ENCODE data around the gene S100A14. TPM values are rescaled to one million over a fixed set of nuclear protein-coding genes. Genes with fewer than 3 reads are reported as not detected.

The S100A14 gene
- total and polyA plus RNA-seq, 2 of the 13 experiments (the other 11 are each of a cell fraction or from before 2014, with no cell fraction given), result 1.4 to 7.7 TPM

- TF ChIP-seq, protein P1, sequence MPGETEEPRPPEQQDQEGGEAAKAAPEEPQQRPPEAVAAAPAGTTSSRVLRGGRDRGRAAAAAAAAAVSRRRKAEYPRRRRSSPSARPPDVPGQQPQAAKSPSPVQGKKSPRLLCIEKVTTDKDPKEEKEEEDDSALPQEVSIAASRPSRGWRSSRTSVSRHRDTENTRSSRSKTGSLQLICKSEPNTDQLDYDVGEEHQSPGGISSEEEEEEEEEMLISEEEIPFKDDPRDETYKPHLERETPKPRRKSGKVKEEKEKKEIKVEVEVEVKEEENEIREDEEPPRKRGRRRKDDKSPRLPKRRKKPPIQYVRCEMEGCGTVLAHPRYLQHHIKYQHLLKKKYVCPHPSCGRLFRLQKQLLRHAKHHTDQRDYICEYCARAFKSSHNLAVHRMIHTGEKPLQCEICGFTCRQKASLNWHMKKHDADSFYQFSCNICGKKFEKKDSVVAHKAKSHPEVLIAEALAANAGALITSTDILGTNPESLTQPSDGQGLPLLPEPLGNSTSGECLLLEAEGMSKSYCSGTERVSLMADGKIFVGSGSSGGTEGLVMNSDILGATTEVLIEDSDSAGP (CRISPR knock-in tag; IDR thresholded peaks at IDR 0.05; ENCODE audit: borderline replicate concordance), result no peak
- 96% methylated on average over 4 of the region's 6 CpGs for WGBS (ENCODE audit: low lambda C conversion rate)
- H3K4me3 ChIP-seq (replicated peaks in 1 of 3; ENCODE audit: insufficient read depth in 1 of 3, low read depth in 2 of 3, low read length in 3 of 3), result no peak overlapping the region
- DNase-seq (ENCODE audit: low spot score), result no peak
- H3K27ac ChIP-seq (ENCODE audit: extremely low read length, insufficient read depth, low read length), result no peak overlapping the region
- intact Hi-C loops (cut with micrococcal nuclease; ENCODE audit: unreplicated experiment), result no loop called here
- no peak for ATAC-seq
- no peak overlapping the region for H3K4me2 ChIP-seq (ENCODE audit: low read depth, low read length)
- no peak overlapping the region for H2AFZ ChIP-seq (ENCODE audit: low read length)
- no peaks in the 10 kb centered on the region for H4K20me1 ChIP-seq (ENCODE audit: insufficient read depth, low read length)
- in situ Hi-C loops (cut with HindIII; ENCODE audit: extremely low pct_ligation_motif_present, low pct_unique_long_range_greater_than_20kb), result no loop called here
- H3K36me3 ChIP-seq (replicated peaks in 1 of 2; ENCODE audit: control insufficient read depth in 1 of 2, insufficient read depth in 2 of 2, low read length in 2 of 2), result peaks cover 1 to 2% of the 10 kb centered on the region in 2 experiments; a peak in 1 of 5 replicates
- H3K27me3 ChIP-seq (ENCODE audit: control insufficient read depth in 1 of 2, insufficient read depth in 2 of 2, low read length in 2 of 2), result no peaks in the 10 kb centered on the region
- no peaks in the 10 kb centered on the region for H3K9me3 ChIP-seq (ENCODE audit: low read length)
- peaks cover 46% of the 10 kb centered on the region for H3K4me1 ChIP-seq (ENCODE audit: insufficient read depth, low read length)
- H3K79me2 ChIP-seq (ENCODE audit: insufficient read depth, low read length), result peaks cover 3% of the 10 kb centered on the region
- H3K9ac ChIP-seq (ENCODE audit: insufficient read depth, low read depth, low read length), result no peak overlapping the region
- ChIA-PET CTCF (ENCODE audit: low intra/inter-chr PET ratio, low total read pairs) (no interaction called here), POLR2A (interaction anchor here (1.2 to 15.2 kb wide), 3 partner anchors 6 to 13 kb away, joined by 3 to 390 read pairs (median 12); partner anchors contain the start of genes S100A13, S100A14 and S100A16)
- BruUV-seq (replicated peaks), result no TSS peak
- no peak for FAIRE-seq
Observed at GRCh38 chr1:153617663-153618062, 1.5 kb upstream of the S100A14 start.

DNA sequence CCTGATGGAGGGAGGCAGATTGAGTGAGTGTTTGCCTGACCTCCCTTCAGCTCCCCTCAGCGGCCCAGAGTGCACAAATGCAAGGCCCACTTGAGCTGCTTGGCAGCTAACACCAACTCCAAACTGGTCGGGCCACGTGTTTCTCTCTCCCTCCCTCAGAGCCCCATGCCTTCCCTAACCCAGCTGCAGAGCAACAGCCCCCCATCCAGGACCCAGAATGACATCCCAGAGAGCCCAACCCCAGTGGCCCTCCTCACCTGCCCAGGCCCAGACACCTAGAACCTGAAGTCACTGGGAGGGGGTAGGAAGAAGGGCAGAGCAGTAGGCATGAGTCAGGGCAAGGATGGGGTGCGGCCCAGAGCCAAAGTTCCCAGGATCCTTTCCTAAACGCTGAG is 789 bp upstream of the S100A14 start:
- Histone ChIP-seq H3K27ac (ENCODE audit: extremely low read length, insufficient read depth, low read length) (no peak overlapping the region), H3K4me2 (ENCODE audit: low read depth, low read length) (peak overlapping the region; percentile 41; the same call in 1 of the 2 replicates), H3K79me2 (ENCODE audit: insufficient read depth, low read length) (peaks cover 4% of the 10 kb centered on the region), H3K4me3 (replicated peaks in 1 of 3; ENCODE audit: insufficient read depth in 1 of 3, low read depth in 2 of 3, low read length in 3 of 3) (no peak overlapping the region), H3K4me1 (ENCODE audit: insufficient read depth, low read length) (peaks cover 50% of the 10 kb centered on the region), H2AFZ (ENCODE audit: low read length) (no peak overlapping the region), H3K36me3 (replicated peaks in 1 of 2; ENCODE audit: control insufficient read depth in 1 of 2, insufficient read depth in 2 of 2, low read length in 2 of 2) (peaks cover 0 to 1% of the 10 kb centered on the region in 2 experiments; a peak in 1 of 5 replicates), H3K27me3 (ENCODE audit: control insufficient read depth in 1 of 2, insufficient read depth in 2 of 2, low read length in 2 of 2) (no peaks in the 10 kb centered on the region), H3K9ac (ENCODE audit: insufficient read depth, low read depth, low read length) (no peak overlapping the region), H3K9me3 (ENCODE audit: low read length) (no peaks in the 10 kb centered on the region), H4K20me1 (ENCODE audit: insufficient read depth, low read length) (no peaks in the 10 kb centered on the region)
- in situ Hi-C loops (cut with HindIII; ENCODE audit: extremely low pct_ligation_motif_present, low pct_unique_long_range_greater_than_20kb) (no loop called here), intact Hi-C loops (cut with micrococcal nuclease; ENCODE audit: unreplicated experiment) (no loop called here)
- FAIRE-seq, result no peak
- ChIA-PET CTCF (ENCODE audit: low intra/inter-chr PET ratio, low total read pairs) (no interaction called here), POLR2A (interaction anchor here (1.3 to 12.2 kb wide), 3 partner anchors 8 to 17 kb away, joined by 10 to 390 read pairs (median 14); partner anchors contain the start of genes CHTOP, S100A1 and S100A13)
- TF ChIP-seq ASH2L (IDR thresholded peaks at IDR 0.05; ENCODE audit: insufficient read length, low read depth, low read length), result no peak
- no peak for TF ChIP-seq SAFB2 (CRISPR knock-in tag; IDR thresholded peaks at IDR 0.05; ENCODE audit: borderline replicate concordance, low read depth)
- TF ChIP-seq, protein P2, sequence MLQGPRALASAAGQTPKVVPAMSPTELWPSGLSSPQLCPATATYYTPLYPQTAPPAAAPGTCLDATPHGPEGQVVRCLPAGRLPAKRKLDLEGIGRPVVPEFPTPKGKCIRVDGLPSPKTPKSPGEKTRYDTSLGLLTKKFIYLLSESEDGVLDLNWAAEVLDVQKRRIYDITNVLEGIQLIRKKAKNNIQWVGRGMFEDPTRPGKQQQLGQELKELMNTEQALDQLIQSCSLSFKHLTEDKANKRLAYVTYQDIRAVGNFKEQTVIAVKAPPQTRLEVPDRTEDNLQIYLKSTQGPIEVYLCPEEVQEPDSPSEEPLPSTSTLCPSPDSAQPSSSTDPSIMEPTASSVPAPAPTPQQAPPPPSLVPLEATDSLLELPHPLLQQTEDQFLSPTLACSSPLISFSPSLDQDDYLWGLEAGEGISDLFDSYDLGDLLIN (CRISPR knock-in tag; IDR thresholded peaks at IDR 0.05; ENCODE audit: borderline replicate concordance), result no peak
- TF ChIP-seq PRMT3 (CRISPR knock-in tag; IDR thresholded peaks at IDR 0.05; ENCODE audit: borderline replicate concordance, low read depth), result no peak
- no peak for TF ChIP-seq MAZ (IDR thresholded peaks at IDR 0.05; ENCODE audit: borderline replicate concordance, low read depth, low read length)
- no peak for TF ChIP-seq MAZ (CRISPR knock-in tag; IDR thresholded peaks at IDR 0.05; ENCODE audit: low read depth)
- TF ChIP-seq HOXD1 (CRISPR knock-in tag; IDR thresholded peaks at IDR 0.05), result no peak
- BruUV-seq (replicated peaks), result no TSS peak
- DNase-seq (ENCODE audit: low spot score), result no peak
- ATAC-seq, result no peak
- WGBS (ENCODE audit: low lambda C conversion rate), result 100% methylated on average over 2 of the region's 5 CpGs

All from HepG2 (cell line).